Measurements from ENCODE around the gene SERPINA9. TPM values are rescaled to one million over a fixed set of nuclear protein-coding genes. Genes with fewer than 3 reads are reported as not detected.

Gene SERPINA9
- total and polyA plus RNA-seq, 2 of the 8 experiments (the other 6 are each of a cell fraction or from before 2014, with no cell fraction given), result not detected

- H3K27ac ChIP-seq (ENCODE audit: low read depth, low read length), result no peak overlapping the region
- H3K23me2 ChIP-seq (ENCODE audit: low read depth, low read length), result peaks cover 14% of the 10 kb centered on the region; the same call in 1 of the 2 replicates
- no peak overlapping the region for H2BK5ac ChIP-seq (ENCODE audit: low read depth, low read length)
- no peak overlapping the region for H3K4me2 ChIP-seq (ENCODE audit: insufficient read depth in 1 of 2, low read depth in 2 of 2, low read length in 2 of 2)
- no peak overlapping the region for H2BK15ac ChIP-seq (ENCODE audit: low read length)
- H3K9ac ChIP-seq (replicated peaks in 1 of 4; ENCODE audit: extremely low read depth in 1 of 4, low read depth in 3 of 4, low read length in 3 of 4), result no peak overlapping the region
- no peak overlapping the region for H3K4me3 ChIP-seq (ENCODE audit: extremely low read depth in 1 of 4, insufficient read depth in 2 of 4, low read depth in 3 of 4, low read length in 4 of 4)
- no peaks in the 10 kb centered on the region for H3K79me1 ChIP-seq (ENCODE audit: low read depth, low read length)
- no peaks in the 10 kb centered on the region for H3K79me2 ChIP-seq (ENCODE audit: control insufficient read depth in 1 of 2, insufficient read depth in 2 of 2, low read length in 2 of 2)
- ChIA-PET POLR2A (ENCODE audit: partially characterized antibody) (no interaction called here), CTCF (ENCODE audit: partially characterized antibody) (interaction anchor here (0.9 to 1.8 kb wide), 7 partner anchors 11 to 98 kb away, joined by 3 to 10 read pairs (median 5); no protein-coding TSS in a partner anchor)
- no peak overlapping the region for H3K4ac ChIP-seq (replicated peaks; ENCODE audit: insufficient read length, low read depth, low read length)
- no peak for FAIRE-seq
- H2AK5ac ChIP-seq (ENCODE audit: low read depth, low read length), result no peak overlapping the region
- H2BK20ac ChIP-seq (ENCODE audit: low read length), result no peak overlapping the region
- H3K4me1 ChIP-seq (replicated peaks in 1 of 4; ENCODE audit: control insufficient read depth in 3 of 4, insufficient read depth in 4 of 4, low read length in 3 of 4), result peaks cover 0 to 12% (median 3%) of the 10 kb centered on the region in 4 experiments; a peak in 4 of 7 replicates
- no peak overlapping the region for H2BK120ac ChIP-seq (replicated peaks; ENCODE audit: low read depth, low read length)
- H4K20me1 ChIP-seq (replicated peaks in 1 of 2; ENCODE audit: control insufficient read depth in 1 of 2, insufficient read depth in 2 of 2, low read length in 2 of 2), result peaks cover 0 to 5% of the 10 kb centered on the region in 2 experiments
- no peak overlapping the region for H2BK12ac ChIP-seq (ENCODE audit: low read depth, low read length)
- H3K9me3 ChIP-seq (ENCODE audit: insufficient read depth in 2 of 2, low read depth in 1 of 2, low read length in 1 of 2), result peaks cover 0 to 3% of the 10 kb centered on the region in 2 experiments; a peak in 1 of 4 replicates
- no peak overlapping the region for H3K14ac ChIP-seq (ENCODE audit: insufficient read length)
- H4K8ac ChIP-seq (ENCODE audit: extremely low read depth, insufficient read depth, low read length), result no peak overlapping the region
- H4K5ac ChIP-seq (ENCODE audit: insufficient read length, low read depth, low read length), result no peak overlapping the region
- DNase-seq (ENCODE audit: low read depth in 1 of 2, low spot score in 2 of 2), result no peak
- no peak overlapping the region for H4K91ac ChIP-seq (replicated peaks; ENCODE audit: insufficient read length, low read length)
- H3K18ac ChIP-seq (ENCODE audit: extremely low read depth, low read length), result no peak overlapping the region
- no peak overlapping the region for H2AFZ ChIP-seq (ENCODE audit: low read length)
- 76% methylated on average over 5 of the region's 5 CpGs; no CpG with 5 or more reads in 1 of the 2 experiments for WGBS, 2 experiments (ENCODE audit: extremely low coverage in 1 of 2, insufficient coverage in 1 of 2, insufficient read length in 1 of 2, insufficient replicate concordance in 2 of 2, low coverage in 1 of 2, low lambda C conversion rate in 2 of 2, missing lambda C conversion rate in 1 of 2)
- TF ChIP-seq SP1 (IDR thresholded peaks at IDR 0.05; ENCODE audit: low read depth, low read length), result no peak
- TF ChIP-seq ZNF274 (IDR thresholded peaks at IDR 0.05; ENCODE audit: borderline replicate concordance, extremely low read depth, low read length), result no peak
- no peak for TF ChIP-seq GABPA (IDR thresholded peaks at IDR 0.05; ENCODE audit: borderline replicate concordance, insufficient read depth, low read length)
- peak; percentile 7 to 36; a peak in 2 of 4 replicates for TF ChIP-seq RAD21 (IDR thresholded peaks at IDR 0.05 in 1 of 2, conservative IDR thresholded peaks at IDR 0.05 in 1 of 2; ENCODE audit: low read depth in 2 of 2, low read length in 2 of 2)
- TF ChIP-seq POLR2AphosphoS5 (IDR thresholded peaks at IDR 0.05; ENCODE audit: low read depth, low read length), result no peak
- TF ChIP-seq ASH2L (IDR thresholded peaks at IDR 0.05; ENCODE audit: low read length), result no peak
- no peak for TF ChIP-seq KDM5A (IDR thresholded peaks at IDR 0.05; ENCODE audit: low read length)
- H3K36me3 ChIP-seq (ENCODE audit: control insufficient read depth in 2 of 4, insufficient read depth in 4 of 4, low read length in 3 of 4), result no peaks in the 10 kb centered on the region
- H3K56ac ChIP-seq (replicated peaks; ENCODE audit: insufficient read length, low read depth, low read length), result no peak overlapping the region
- no peaks in the 10 kb centered on the region for H3K27me3 ChIP-seq (replicated peaks in 1 of 4; ENCODE audit: control insufficient read depth in 3 of 4, extremely low read depth in 1 of 4, insufficient read depth in 3 of 4, low read length in 3 of 4)
- H3K23ac ChIP-seq (ENCODE audit: insufficient read length), result no peak overlapping the region
These were observed 45.5 kb upstream of the SERPINA9 start for GRCh38 chr14:94521375-94522114.

Measured in H1 (cell line).